ACHN (cell line): ENCODE data around the gene TRIOBP.

Experiments used
- DNase-seq: peaks from one replicate; pipeline ENCODE4 v3.0.0-alpha.2; 2015
- in situ Hi-C: cut with HindIII; loops from 2 replicates; pipeline ENCODE4 v1.10.0; 2017; ENCODE audit warnings: low sequenced_read_pairs, low pct_ligation_motif_present, low pct_unique_long_range_greater_than_20kb

TRIOBP gene

DNA sequence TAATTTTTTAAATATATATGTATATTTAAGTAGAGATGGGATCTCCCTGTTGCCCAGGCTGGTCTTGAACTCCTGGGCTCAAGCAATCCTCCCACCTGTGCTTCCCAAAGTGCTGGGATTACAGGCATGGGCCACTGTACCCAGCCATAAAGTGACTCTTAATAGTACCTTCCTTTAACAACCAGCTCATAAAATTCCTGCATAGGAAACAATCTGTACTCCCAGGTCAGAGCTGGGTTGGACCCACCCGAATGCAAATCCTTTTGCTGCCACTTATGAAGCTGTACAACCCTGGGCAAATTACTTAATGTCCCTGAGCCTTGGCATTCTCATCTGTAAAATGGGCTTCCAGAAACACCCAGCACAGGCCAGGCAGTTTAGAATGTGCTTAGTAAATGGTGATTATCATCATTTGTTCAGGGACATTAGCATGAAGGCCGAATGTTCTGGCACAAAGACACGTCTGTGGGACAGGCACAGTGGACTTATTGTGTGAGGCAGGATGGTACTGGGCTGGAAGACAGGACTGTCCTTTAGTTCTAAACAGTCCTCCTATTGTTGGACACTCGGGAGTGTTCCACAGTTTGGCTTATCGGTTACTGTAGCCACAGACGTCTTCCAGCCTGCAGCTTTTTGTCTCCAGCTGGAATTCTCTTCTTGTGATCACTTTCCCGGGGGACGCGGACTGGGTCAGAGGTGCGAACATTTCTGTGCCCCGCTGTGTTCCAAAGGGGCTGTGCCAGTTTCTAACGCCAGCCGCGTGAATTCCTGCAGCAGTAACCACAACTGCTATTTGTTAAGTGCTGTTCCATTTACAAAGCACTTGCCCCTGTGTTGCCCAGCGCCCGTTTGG is 32.4 kb upstream of the TRIOBP start:
- in situ Hi-C loops = no loop called here
- DNase-seq = no peak

DNA sequence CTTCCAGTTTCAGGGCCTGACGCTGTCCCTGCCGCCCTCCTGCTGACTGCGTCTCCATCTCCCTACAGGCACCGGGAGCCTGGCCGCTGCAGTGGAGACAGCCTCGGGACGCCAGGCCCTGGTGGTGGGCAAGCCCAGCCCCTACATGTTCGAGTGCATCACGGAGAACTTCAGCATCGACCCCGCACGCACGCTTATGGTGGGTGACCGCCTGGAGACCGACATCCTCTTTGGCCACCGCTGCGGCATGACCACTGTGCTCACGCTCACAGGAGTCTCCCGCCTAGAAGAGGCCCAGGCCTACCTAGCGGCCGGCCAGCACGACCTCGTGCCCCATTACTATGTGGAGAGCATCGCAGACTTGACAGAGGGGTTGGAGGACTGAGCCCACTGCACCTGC is 31.4 kb upstream of the TRIOBP start:
- no peak for DNase-seq
- in situ Hi-C loops = no loop called here

DNA sequence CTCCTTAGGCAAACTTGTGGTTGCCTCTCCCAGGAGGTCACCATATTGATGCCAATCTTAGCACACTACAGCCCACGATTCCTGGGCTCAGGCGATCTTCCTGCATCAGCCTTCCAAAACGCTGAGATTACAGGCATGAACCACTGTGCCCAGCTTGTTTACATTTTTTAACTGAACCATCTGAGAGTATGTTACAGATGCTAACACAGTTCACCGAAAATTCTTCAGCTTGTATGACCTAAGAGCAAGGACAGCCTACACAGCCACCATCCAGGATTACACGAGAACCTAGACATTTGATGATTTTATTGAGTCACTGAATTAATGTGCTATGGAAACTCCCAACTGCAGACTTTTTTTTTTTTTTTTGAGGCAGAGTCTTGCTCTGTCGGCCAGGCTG is 27.3 kb upstream of the TRIOBP start:
- in situ Hi-C loops = no loop called here
- DNase-seq = no peak

DNA sequence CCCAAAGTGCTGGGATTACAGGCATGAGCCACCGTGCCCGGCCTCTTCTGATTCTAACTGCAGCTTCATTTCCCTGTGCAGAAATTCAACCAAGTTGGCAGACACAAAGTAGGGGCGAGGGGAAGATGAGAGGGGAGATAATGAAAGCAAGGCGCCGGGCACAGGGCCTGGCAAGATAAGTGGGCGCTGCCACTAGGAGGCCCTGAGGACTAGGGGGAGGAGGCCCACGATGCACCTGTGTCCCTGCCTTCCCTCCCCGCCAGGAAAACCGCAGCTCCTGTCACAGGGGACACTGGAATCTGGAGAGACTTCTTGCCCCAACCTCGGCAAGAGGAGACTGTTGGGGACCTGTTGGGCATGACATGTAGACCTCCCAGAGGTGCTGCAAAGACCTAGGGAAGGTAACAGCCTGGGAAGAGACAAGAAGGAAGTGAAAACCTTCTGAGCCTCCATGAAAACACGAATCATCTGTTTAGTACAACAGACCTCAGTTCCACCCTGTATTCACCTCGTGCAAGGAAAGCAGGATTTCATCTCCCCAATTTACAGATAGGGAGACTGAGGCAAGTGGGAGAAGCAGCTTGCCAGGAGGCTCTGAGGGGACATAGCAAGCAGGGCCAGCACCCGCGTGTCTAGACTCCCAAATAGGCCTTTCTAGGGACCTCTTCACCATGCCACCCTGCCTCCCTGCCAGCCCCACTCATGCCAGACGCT is 24.5 kb upstream of the TRIOBP start:
- DNase-seq = no peak
- in situ Hi-C loops = no loop called here

DNA sequence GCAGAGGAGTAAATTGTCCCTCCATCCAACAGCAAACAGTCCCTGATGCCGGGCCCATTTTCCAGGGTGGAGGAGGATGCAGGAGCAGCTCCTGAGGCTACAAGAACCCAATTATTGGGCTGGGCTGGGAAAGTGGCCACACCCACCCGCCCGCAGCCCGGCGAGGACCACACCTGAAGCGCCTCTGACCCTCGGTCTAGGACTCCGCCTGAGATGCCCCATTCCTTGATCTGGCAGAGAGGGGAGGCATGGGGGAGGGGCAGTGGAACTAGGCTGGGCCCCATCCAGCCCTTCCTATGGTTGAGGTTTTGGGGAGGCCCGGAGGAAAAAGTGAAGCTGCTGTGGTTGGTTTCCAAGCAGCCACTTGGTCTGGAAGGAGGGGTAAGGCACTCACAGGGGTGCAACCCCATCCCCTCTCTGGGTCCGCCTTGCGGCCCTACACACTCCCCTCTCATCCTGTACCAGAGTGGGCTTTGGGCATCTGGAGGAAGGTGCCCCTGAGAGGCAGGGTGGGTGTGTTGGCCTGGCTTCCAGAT is 23.9 kb upstream of the TRIOBP start:
- no peak for DNase-seq
- in situ Hi-C loops = no loop called here

GRCh38 chr22:37674248-37674647 is 22.6 kb upstream of the TRIOBP start:
- no peak for DNase-seq
- in situ Hi-C loops = no loop called here

DNA sequence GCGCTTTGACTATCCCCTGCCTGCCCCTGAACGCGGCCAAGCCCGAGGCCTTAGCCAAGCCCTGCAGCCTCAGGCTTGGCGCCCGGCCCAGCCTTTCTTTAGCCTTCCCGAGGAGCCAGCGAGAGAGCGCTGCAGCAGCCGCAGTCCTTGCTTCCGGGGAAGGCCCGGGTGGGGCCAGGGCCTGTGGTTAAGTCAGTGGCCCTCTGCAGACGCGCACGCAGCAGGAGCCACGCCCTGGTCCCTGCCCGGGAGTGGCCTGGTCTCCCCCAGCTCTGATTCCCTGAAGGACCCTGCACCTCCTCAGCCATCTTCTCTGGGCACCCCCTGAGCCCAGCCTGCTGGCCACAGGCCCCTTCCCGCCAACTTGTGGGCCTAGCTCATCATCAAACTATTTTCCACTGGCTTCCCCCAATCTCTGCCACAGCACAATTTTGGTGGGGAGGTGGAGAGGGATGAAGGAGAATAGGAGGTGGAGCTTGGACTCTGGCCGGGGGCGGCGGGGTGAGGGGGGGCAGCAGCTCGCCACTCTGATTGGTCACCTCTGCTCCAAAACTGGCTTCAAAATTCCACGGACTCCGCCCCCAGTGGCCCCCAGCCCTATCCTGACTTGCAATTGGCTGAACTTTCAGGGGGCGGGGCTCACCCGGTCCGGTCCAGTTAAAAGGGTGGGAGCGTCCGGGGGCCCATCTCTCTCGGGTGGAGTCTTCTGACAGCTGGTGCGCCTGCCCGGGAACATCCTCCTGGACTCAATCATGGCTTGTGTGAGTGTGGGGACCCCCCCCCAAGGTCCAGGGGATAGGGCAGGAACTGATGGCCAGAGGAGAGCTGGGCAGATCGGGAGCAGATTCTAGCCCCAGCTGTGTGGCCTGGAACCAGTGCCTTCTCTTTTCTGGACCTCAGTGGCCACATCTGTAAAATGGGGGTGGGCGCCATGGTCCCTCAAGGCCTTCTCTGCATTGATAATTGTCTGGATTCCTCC is 21.6 kb upstream of the TRIOBP start, which contains the start of gene LGALS1:
Gene LGALS1 (plus strand): TSS at position 686 of the 979 bp plus-strand sequence. CDS start 67 bp downstream, at position 753.
- in situ Hi-C loops = no loop called here
- peak; percentile 85 for DNase-seq

DNA sequence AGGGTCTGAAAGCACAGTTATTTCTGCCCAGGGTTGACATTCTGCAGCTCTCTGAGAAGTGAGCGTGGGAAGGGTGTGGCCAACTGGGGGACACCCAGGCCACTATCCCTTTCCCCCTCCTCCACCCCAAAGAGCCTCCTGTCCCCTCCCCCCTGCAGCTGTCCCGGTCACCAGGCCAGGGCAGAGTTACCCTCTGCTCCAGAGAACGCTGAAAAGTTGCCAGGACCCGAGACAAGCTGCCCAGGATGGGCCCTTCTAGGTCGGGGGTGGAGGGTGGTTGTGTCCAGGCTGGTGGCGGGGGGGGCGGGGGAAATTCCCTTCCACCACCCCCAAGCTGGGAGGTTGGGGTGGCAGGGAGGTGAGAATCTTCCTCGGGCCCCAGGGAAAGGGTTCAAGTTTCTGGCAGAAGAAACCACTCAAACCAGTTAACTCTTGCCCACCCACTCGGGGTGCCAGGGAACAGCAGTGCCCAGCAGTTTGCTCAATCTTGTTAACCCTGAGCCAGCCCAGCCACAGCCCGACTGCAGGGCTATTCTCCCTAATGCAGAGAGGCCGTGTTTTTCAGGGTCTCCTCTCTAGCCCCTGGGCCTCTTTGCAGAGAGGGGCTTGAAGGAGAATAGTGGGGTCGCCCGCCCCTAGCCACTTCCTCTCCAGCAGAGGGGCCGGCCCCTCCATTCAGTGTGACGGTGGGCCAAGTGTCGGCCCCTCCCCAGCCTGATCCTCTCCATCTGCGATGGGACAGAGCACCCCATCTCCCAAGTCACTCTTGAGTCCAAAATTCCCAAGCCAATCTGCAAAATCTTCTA is 20.7 kb upstream of the TRIOBP start:
- peak; percentile 36 for DNase-seq

GRCh38 chr22:37676736-37677492 is 19.9 kb upstream of the TRIOBP start:
- in situ Hi-C loops = no loop called here
- peak; percentile 90 for DNase-seq

More for the DNA sequence above, 20.7 kb upstream of the TRIOBP start:
- in situ Hi-C loops = no loop called here

- in situ Hi-C loops = no loop called here
These were observed 19.3 kb upstream of the TRIOBP start for GRCh38 chr22:37677493-37677974.

DNA sequence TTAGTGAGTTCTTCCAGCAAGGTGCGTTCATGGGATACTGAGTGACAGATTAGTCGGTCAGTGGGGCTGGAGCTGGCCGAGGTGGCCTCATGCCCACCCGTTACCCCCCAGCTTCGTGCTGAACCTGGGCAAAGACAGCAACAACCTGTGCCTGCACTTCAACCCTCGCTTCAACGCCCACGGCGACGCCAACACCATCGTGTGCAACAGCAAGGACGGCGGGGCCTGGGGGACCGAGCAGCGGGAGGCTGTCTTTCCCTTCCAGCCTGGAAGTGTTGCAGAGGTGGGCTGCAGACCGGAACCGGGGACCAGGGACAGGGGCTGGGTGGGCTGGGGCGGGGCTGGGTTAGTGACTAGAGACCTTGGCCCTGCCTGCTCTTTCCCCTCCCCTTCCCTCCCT is 18.5 kb upstream of the TRIOBP start:
- no peak for DNase-seq
- in situ Hi-C loops = no loop called here

More at GRCh38 chr22:37677493-37677974, 19.3 kb upstream of the TRIOBP start:
- DNase-seq = no peak

DNA sequence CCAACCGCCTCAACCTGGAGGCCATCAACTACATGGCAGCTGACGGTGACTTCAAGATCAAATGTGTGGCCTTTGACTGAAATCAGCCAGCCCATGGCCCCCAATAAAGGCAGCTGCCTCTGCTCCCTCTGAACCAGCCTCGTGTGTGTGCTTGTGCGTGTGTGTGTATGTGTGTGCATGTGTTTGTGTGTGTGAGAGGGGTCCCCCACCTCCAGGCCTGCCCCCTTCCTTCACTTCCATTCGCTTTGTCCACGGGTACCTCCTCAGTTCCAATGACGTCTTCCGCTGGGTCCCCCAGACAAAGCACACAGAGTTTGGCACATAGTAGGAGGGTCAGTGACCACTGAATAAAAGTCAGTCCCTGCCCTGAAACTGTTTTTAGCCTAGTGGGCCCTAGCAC is 17.2 kb upstream of the TRIOBP start:
- in situ Hi-C loops = no loop called here
- no peak for DNase-seq

GRCh38 chr22:37680191-37680851 is 16.5 kb upstream of the TRIOBP start:
- no peak for DNase-seq
- in situ Hi-C loops = no loop called here

- DNase-seq = no peak
- in situ Hi-C loops = no loop called here
These were observed 15.8 kb upstream of the TRIOBP start for GRCh38 chr22:37681001-37681424.

DNA sequence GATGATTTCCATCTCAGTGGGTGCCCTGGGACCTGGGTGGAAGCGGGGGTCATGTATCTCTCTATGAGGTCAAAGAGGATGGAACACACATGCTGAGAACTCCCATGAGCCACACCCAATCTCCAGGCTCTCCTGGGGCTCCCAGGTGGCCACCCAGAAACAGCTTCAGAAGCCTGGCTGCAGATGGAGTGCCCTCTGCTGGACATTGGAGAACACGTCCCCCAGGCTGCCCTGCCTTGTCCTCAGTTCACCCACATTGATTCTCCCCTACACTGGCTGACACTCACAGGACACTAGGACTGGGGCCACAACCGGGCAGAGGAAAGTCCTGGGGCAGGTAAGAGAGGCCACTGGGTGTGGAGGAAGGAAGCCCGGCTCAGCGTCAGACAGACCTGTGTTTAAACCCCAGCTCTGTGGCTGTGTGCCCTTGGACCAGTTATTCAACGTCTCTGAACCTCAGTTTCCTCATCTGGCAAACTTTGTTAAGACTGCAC is 15.2 kb upstream of the TRIOBP start:
- peak; percentile 65 for DNase-seq
- in situ Hi-C loops = no loop called here
